ENCODE measurements around the gene COL4A1.

GRCh38 chr13:110193491-110193890 is 113.5 kb downstream of the COL4A1 start:
- no peak for TF ChIP-seq EZH2 (IDR thresholded peaks at IDR 0.05; ENCODE audit: insufficient read depth, poor library complexity, severe bottlenecking)
- no peak for TF ChIP-seq EZH2phosphoT487 (IDR thresholded peaks at IDR 0.05; ENCODE audit: insufficient read depth, low read depth)

All from GM23248 (cell line).